Neural cell (in vitro differentiated cells): Measurements from ENCODE around the gene MGAT5. TPM values are rescaled to one million over a fixed set of nuclear protein-coding genes. Genes with fewer than 3 reads are reported as not detected.

ENCODE experiments used
- H2AFZ ChIP-seq: fragments of 200-600, 300-800 bp; sonication (generic), shearing (Covaris generic); 2 replicates; pipeline ENCODE4 v1.6.0; 2014; ENCODE audit warnings: low read depth, mild to moderate bottlenecking, antibody characterized with exemption, low read length, moderate library complexity
- H3F3A ChIP-seq: fragments of 200-600 bp; shearing (Covaris generic); 2 replicates; pipeline ENCODE4 v1.6.1; 2016; ENCODE audit warnings: mild to moderate bottlenecking, moderate library complexity, mixed read lengths, antibody characterized with exemption, low read length; ENCODE audit not compliant: insufficient read depth, poor library complexity, severe bottlenecking
- H3K27ac ChIP-seq: fragments of 200-600, 300-800 bp; sonication (generic), shearing (Covaris generic); 2 replicates; pipeline ENCODE4 v1.5.1; 2014; ENCODE audit warnings: mild to moderate bottlenecking, low read length, moderate library complexity
- H3K27me3 ChIP-seq: fragments of 300-800, 200-600 bp; sonication (generic), shearing (Covaris generic); 2 replicates; pipeline ENCODE4 v1.6.0; 2014; ENCODE audit warnings: mild to moderate bottlenecking, low read depth, low read length, moderate library complexity; ENCODE audit not compliant: insufficient read depth
- H3K36me3 ChIP-seq: fragments of 300-800, 200-600 bp; sonication (generic), shearing (Covaris generic); 2 replicates; pipeline ENCODE4 v1.5.1; 2014; ENCODE audit warnings: mild to moderate bottlenecking, antibody characterized with exemption, low read length, moderate library complexity; ENCODE audit not compliant: insufficient read depth
- H3K4me2 ChIP-seq: fragments of 300-800, 200-600 bp; sonication (generic), shearing (Covaris generic); 2 replicates; pipeline ENCODE4 v1.6.0; 2014; ENCODE audit warnings: mild to moderate bottlenecking, low read length
- H3K4me3 ChIP-seq: fragments of 300-800, 200-600 bp; sonication (generic), shearing (Covaris generic); 2 replicates; pipeline ENCODE4 v1.5.1; 2014; ENCODE audit warnings: mild to moderate bottlenecking, low read length, moderate library complexity
- H3K79me2 ChIP-seq: fragments of 200-600 bp; shearing (Covaris generic); replicated peaks from 2 replicates; pipeline ENCODE4 v1.6.0; 2014; ENCODE audit warnings: mild to moderate bottlenecking, low read length, moderate library complexity; ENCODE audit not compliant: insufficient read depth
- H3K9ac ChIP-seq: fragments of 300-800, 200-600 bp; sonication (generic), shearing (Covaris generic); 2 replicates; pipeline ENCODE4 v1.6.1; 2016; ENCODE audit warnings: mild to moderate bottlenecking, low read length, mixed read lengths
- H3K9me2 ChIP-seq: fragments of 200-600 bp; shearing (Covaris generic); 2 replicates; pipeline ENCODE4 v1.6.1; 2016; ENCODE audit warnings: mild to moderate bottlenecking, low read length, mixed read lengths; ENCODE audit not compliant: insufficient read depth
- H3K9me3 ChIP-seq: fragments of 200-600, 300-800 bp; sonication (generic), shearing (Covaris generic); 2 replicates; pipeline ENCODE4 v1.6.1; 2016; ENCODE audit warnings: mild to moderate bottlenecking, mixed run types, low read length, moderate library complexity, mixed read lengths
- H4K20me1 ChIP-seq: fragments of 200-600 bp; shearing (Covaris generic); 2 replicates; pipeline ENCODE4 v1.6.1; 2016; ENCODE audit warnings: mild to moderate bottlenecking, mixed run types; ENCODE audit not compliant: insufficient read depth
- CTCF ChIP-seq: fragments of 450-650 bp; IDR thresholded peaks from 2 replicates; pipeline ENCODE4 v1.5.1; 2014; ENCODE audit warnings: antibody characterized with exemption, mild to moderate bottlenecking, moderate library complexity; ENCODE audit not compliant: poor library complexity, severe bottlenecking
- EP300 ChIP-seq: fragments of 450-650 bp; conservative IDR thresholded peaks from 2 replicates; pipeline ENCODE4 v1.6.1; 2014; ENCODE audit warnings: antibody characterized with exemption, mild to moderate bottlenecking, moderate library complexity; ENCODE audit not compliant: poor library complexity, severe bottlenecking
- EZH2 ChIP-seq: fragments of 200-600, 300-800 bp; shearing (Covaris generic), sonication (generic); IDR thresholded peaks from 2 replicates; pipeline ENCODE4 v1.6.1; 2014; ENCODE audit warnings: antibody characterized with exemption, low read length, borderline replicate concordance, mild to moderate bottlenecking; ENCODE audit not compliant: insufficient read depth, poor library complexity, severe bottlenecking
- MXI1 ChIP-seq: fragments of 450-650 bp; conservative IDR thresholded peaks from 2 replicates; pipeline ENCODE4 v1.6.1; 2014; ENCODE audit warnings: antibody characterized with exemption, mild to moderate bottlenecking; ENCODE audit not compliant: poor library complexity, severe bottlenecking
- POLR2AphosphoS5 ChIP-seq: IDR thresholded peaks from 2 replicates; pipeline ENCODE4 v1.6.1; 2012
- RAD21 ChIP-seq: fragments of 450-650 bp; conservative IDR thresholded peaks from 2 replicates; pipeline ENCODE4 v1.6.1; 2014; ENCODE audit warnings: antibody characterized with exemption, mild to moderate bottlenecking, moderate library complexity
- SMC3 ChIP-seq: fragments of 450-650 bp; conservative IDR thresholded peaks from 2 replicates; pipeline ENCODE4 v1.6.1; 2014; ENCODE audit warnings: antibody characterized with exemption, mild to moderate bottlenecking, moderate library complexity; ENCODE audit not compliant: poor library complexity
- TAF1 ChIP-seq: IDR thresholded peaks from 2 replicates; pipeline ENCODE4 v1.6.1; 2012; ENCODE audit warnings: low read depth
- polyA plus RNA-seq: library from polyadenylated mRNA; depleted of rRNA; stranded (reverse); fragments of >200 nt; gene quantifications from 2 replicates; pipeline ENCODE4 v1.2.3, GENCODE V29; 2014
- TF ChIP-seq, protein P1 (sequence below): IDR thresholded peaks from 2 replicates; pipeline ENCODE4 v1.6.1; 2012; ENCODE audit warnings: borderline replicate concordance

Gene MGAT5
- polyA plus RNA-seq, 1 donor from 2014 or later: 40.9 TPM

DNA sequence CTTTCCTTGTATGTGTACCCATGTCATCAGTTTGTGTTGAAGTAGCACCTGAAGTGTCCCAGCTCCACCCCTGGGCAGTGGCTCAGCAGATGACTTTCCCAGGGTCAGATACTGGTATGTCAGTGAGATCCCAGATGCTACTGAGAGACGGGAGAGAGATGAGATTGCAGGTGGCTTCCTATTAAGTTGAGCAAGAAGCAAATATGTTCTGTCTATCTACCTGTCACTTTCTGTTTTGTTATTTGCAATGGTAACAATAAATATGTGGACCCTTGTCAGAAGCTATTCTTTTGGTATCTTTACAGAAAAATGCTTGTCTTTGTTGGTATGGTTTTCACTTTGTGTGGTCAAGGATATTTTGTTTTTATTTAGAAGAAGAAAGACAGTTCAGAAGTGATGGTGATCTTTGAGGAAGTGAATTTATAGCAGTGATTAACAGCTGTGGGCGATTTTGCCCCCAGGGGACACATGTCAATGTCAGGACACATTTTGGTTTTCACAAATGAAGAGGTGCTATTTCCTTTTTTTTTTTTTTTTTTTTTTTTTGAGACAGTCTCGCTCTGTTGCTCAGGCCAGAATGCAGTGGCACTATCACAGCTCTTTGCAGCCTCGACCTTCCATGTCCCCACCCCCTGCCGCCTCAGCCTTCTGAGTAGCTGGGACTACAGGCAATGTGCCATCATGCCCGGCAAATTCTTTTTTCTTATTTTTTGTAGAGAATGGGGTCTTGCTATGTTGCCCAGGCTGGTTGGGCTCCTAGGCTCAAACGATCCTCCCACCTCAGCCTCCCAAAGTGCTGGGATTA, 21.4 kb downstream of the MGAT5 start:
- Histone ChIP-seq H3K9me2 (no peaks in the 10 kb centered on the region), H3K9me3 (no peaks in the 10 kb centered on the region), H4K20me1 (no peaks in the 10 kb centered on the region), H2AFZ (no peak overlapping the region), H3K4me3 (no peak overlapping the region), H3K9ac (no peak overlapping the region), H3K4me2 (no peak overlapping the region), H3K79me2 (no peaks in the 10 kb centered on the region), H3K27me3 (no peaks in the 10 kb centered on the region), H3F3A (no peaks in the 10 kb centered on the region), H3K27ac (no peak overlapping the region), H3K36me3 (no peaks in the 10 kb centered on the region)
- TF ChIP-seq EZH2 (no peak), POLR2AphosphoS5 (no peak), SMC3 (no peak), MXI1 (no peak), CTCF (no peak), EP300 (no peak), TAF1 (no peak), RAD21 (no peak)
- TF ChIP-seq, protein P1, sequence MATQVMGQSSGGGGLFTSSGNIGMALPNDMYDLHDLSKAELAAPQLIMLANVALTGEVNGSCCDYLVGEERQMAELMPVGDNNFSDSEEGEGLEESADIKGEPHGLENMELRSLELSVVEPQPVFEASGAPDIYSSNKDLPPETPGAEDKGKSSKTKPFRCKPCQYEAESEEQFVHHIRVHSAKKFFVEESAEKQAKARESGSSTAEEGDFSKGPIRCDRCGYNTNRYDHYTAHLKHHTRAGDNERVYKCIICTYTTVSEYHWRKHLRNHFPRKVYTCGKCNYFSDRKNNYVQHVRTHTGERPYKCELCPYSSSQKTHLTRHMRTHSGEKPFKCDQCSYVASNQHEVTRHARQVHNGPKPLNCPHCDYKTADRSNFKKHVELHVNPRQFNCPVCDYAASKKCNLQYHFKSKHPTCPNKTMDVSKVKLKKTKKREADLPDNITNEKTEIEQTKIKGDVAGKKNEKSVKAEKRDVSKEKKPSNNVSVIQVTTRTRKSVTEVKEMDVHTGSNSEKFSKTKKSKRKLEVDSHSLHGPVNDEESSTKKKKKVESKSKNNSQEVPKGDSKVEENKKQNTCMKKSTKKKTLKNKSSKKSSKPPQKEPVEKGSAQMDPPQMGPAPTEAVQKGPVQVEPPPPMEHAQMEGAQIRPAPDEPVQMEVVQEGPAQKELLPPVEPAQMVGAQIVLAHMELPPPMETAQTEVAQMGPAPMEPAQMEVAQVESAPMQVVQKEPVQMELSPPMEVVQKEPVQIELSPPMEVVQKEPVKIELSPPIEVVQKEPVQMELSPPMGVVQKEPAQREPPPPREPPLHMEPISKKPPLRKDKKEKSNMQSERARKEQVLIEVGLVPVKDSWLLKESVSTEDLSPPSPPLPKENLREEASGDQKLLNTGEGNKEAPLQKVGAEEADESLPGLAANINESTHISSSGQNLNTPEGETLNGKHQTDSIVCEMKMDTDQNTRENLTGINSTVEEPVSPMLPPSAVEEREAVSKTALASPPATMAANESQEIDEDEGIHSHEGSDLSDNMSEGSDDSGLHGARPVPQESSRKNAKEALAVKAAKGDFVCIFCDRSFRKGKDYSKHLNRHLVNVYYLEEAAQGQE: no peak

GRCh38 chr2:134276381-134277172, 22.7 kb downstream of the MGAT5 start:
- Histone ChIP-seq H3K36me3 (no peaks in the 10 kb centered on the region), H4K20me1 (no peaks in the 10 kb centered on the region), H3K79me2 (no peaks in the 10 kb centered on the region), H2AFZ (no peak overlapping the region), H3K4me2 (no peak overlapping the region), H3K27ac (no peak overlapping the region), H3K9me2 (no peaks in the 10 kb centered on the region), H3K9me3 (no peaks in the 10 kb centered on the region), H3K27me3 (no peaks in the 10 kb centered on the region), H3K9ac (no peak overlapping the region), H3K4me3 (no peak overlapping the region), H3F3A (no peaks in the 10 kb centered on the region)
- TF ChIP-seq RAD21 (no peak), EZH2 (no peak), SMC3 (no peak), TAF1 (no peak), POLR2AphosphoS5 (no peak), CTCF (no peak), MXI1 (no peak), EP300 (no peak)
- TF ChIP-seq, protein P1: no peak
